IPS-18c (cell line): ENCODE measurements around the gene TAS2R39.
"Not testable (repeated sequence)": the region's sequence is repeated elsewhere in the genome, so short reads cannot be mapped to it uniquely, and the experiment has no call there.

Source experiments
- H3K4me3 ChIP-seq: 2 replicates; pipeline ENCODE4 v1.7.0; 2013; ENCODE audit warnings: low read depth, mild to moderate bottlenecking, low read length, moderate library complexity; ENCODE audit not compliant: insufficient read depth
- H3K9me3 ChIP-seq: one replicate; pipeline ENCODE4 v1.6.1; 2013; ENCODE audit warnings: mild to moderate bottlenecking, low read length, moderate library complexity; ENCODE audit not compliant: control insufficient read depth, insufficient read depth

Gene TAS2R39

GRCh38 chr7:143205560-143206293 lies 22.5 kb downstream of the TAS2R39 start:
- Histone ChIP-seq H3K9me3 (no peaks in the 10 kb centered on the region), H3K4me3 (no peak overlapping the region)

GRCh38 chr7:143210541-143210940 lies 27.3 kb downstream of the TAS2R39 start:
- H3K9me3 ChIP-seq: peaks cover 3% of the 10 kb centered on the region
- no peak overlapping the region for H3K4me3 ChIP-seq

GRCh38 chr7:143213478-143213877 lies 30.3 kb downstream of the TAS2R39 start:
- H3K4me3 ChIP-seq, H3K9me3 ChIP-seq: not testable (repeated sequence)

GRCh38 chr7:143214789-143215679 lies 31.8 kb downstream of the TAS2R39 start:
- Histone ChIP-seq H3K4me3 (no peak overlapping the region), H3K9me3 (peaks cover 3% of the 10 kb centered on the region)

GRCh38 chr7:143216151-143216550 lies 32.9 kb downstream of the TAS2R39 start:
- Histone ChIP-seq H3K9me3 (peaks cover under 1% of the 10 kb centered on the region), H3K4me3 (no peak overlapping the region)

GRCh38 chr7:143216686-143217085 lies 33.5 kb downstream of the TAS2R39 start:
- Histone ChIP-seq H3K4me3 (no peak overlapping the region), H3K9me3 (no peaks in the 10 kb centered on the region)

- H3K4me3 ChIP-seq: no peak overlapping the region
- no peaks in the 10 kb centered on the region for H3K9me3 ChIP-seq
Observed at GRCh38 chr7:143217806-143218205, 34.6 kb downstream of the TAS2R39 start.

- H3K9me3 ChIP-seq: no peaks in the 10 kb centered on the region
- no peak overlapping the region for H3K4me3 ChIP-seq
Observed at GRCh38 chr7:143221286-143221685, 38.1 kb downstream of the TAS2R39 start.

- no peaks in the 10 kb centered on the region for H3K9me3 ChIP-seq
- no peak within 1 kb of the TSS for H3K4me3 ChIP-seq
Observed at GRCh38 chr7:143221737-143222136, 38.5 kb downstream of the TAS2R39 start, which contains the start of gene TAS2R40. TSS of gene TAS2R40 (plus strand) at chr7:143222037. CDS start at chr7:143222079, 42 bp downstream.

GRCh38 chr7:143222782-143223181 lies 39.6 kb downstream of the TAS2R39 start:
- Histone ChIP-seq H3K9me3 (no peaks in the 10 kb centered on the region), H3K4me3 (no peak overlapping the region)

GRCh38 chr7:143223784-143224183 lies 40.6 kb downstream of the TAS2R39 start:
- no peak overlapping the region for H3K4me3 ChIP-seq
- no peaks in the 10 kb centered on the region for H3K9me3 ChIP-seq

- Histone ChIP-seq H3K9me3 (no peaks in the 10 kb centered on the region), H3K4me3 (no peak overlapping the region)
Observed at GRCh38 chr7:143225047-143225446, 41.8 kb downstream of the TAS2R39 start.

- H3K9me3 ChIP-seq: no peaks in the 10 kb centered on the region
- H3K4me3 ChIP-seq: no peak overlapping the region
Observed at GRCh38 chr7:143227806-143228205, 44.6 kb downstream of the TAS2R39 start.

GRCh38 chr7:143229054-143229790 lies 46.0 kb downstream of the TAS2R39 start:
- Histone ChIP-seq H3K4me3 (no peak overlapping the region), H3K9me3 (no peaks in the 10 kb centered on the region)

GRCh38 chr7:143230602-143231457 lies 47.6 kb downstream of the TAS2R39 start:
- no peaks in the 10 kb centered on the region for H3K9me3 ChIP-seq
- H3K4me3 ChIP-seq: no peak overlapping the region
